H1 (cell line): Measurements from ENCODE around the gene YWHAG. TPM values are rescaled to one million over a fixed set of nuclear protein-coding genes. Genes with fewer than 3 reads are reported as not detected.

Source experiments
- BCL11A ChIP-seq, 2 experiments: IDR thresholded peaks; one replicate each; pipeline ENCODE4 v1.6.1; 2011; ENCODE audit warnings: low read depth in 2 of 2, low read length in 2 of 2, mild to moderate bottlenecking in 2 of 2
- CEBPB ChIP-seq: IDR thresholded peaks from 2 replicates; pipeline ENCODE4 v1.6.1; 2012; ENCODE audit warnings: low read depth, low read length
- JUN ChIP-seq: IDR thresholded peaks from 2 replicates; pipeline ENCODE4 v1.6.1; 2011; ENCODE audit warnings: low read depth, mild to moderate bottlenecking, improper control_type of control experiment, low read length
- MAFK ChIP-seq: IDR thresholded peaks from 2 replicates; pipeline ENCODE4 v1.6.1; 2012; ENCODE audit warnings: low read depth, mild to moderate bottlenecking, improper control_type of control experiment, low read length
- POLR2AphosphoS5 ChIP-seq: IDR thresholded peaks from 2 replicates; pipeline ENCODE4 v1.6.1; 2011; ENCODE audit warnings: low read depth, low read length
- POU5F1 ChIP-seq: IDR thresholded peaks from 2 replicates; pipeline ENCODE4 v1.6.1; 2011; ENCODE audit warnings: low read depth, mild to moderate bottlenecking, low read length, moderate library complexity
- RXRA ChIP-seq: IDR thresholded peaks from 2 replicates; pipeline ENCODE4 v1.6.1; 2011; ENCODE audit warnings: low read depth, mild to moderate bottlenecking, low read length, moderate library complexity; ENCODE audit not compliant: insufficient read depth
- SP1 ChIP-seq: IDR thresholded peaks from 2 replicates; pipeline ENCODE4 v1.6.1; 2011; ENCODE audit warnings: low read depth, low read length
- SUZ12 ChIP-seq: fragments of 200-600 bp; sonication (generic); IDR thresholded peaks from 2 replicates; pipeline ENCODE4 v1.6.1; 2012; ENCODE audit warnings: mild to moderate bottlenecking, inconsistent platforms, low read length, moderate library complexity, mixed read lengths
- TEAD4 ChIP-seq: IDR thresholded peaks from 2 replicates; pipeline ENCODE4 v1.6.1; 2012; ENCODE audit warnings: low read depth, low read length, inconsistent platforms, mixed read lengths
- polyA plus RNA-seq, 7 experiments: library from polyadenylated mRNA; depleted of rRNA in 3 of 7; stranded (reverse) in 5 of 7; unstranded in 2 of 7; fragments of >200 nt in 5 of 7; fragments of 200-250 nt in 2 of 7; gene quantifications; 1 replicate in 5 of 7; 2 replicates in 1 of 7; 4 replicates in 1 of 7; pipeline versions ENCODE4 v1.2.1 to v1.2.3, GENCODE V29; 2011 to 2013; ENCODE audit warnings: missing spikeins in 2 of 7, mixed read lengths in 2 of 7
- total RNA-seq: library from RNA; stranded (reverse); fragmentation: NEBNext Ultra II Directional; extraction: Animal tissue kit (Norgen Biotek cat#: 25700); gene quantifications from 2 replicates; pipeline ENCODE4 v1.2.1, GENCODE V29; 2021
- TF ChIP-seq, protein P1 (sequence below): fragments of 300-600 bp; sonication (generic); IDR thresholded peaks from 2 replicates; pipeline ENCODE4 v1.7.1; 2012; ENCODE audit warnings: low read length, moderate library complexity, mild to moderate bottlenecking, inconsistent platforms; ENCODE audit not compliant: insufficient replicate concordance

The YWHAG gene
- total and polyA plus RNA-seq, 2 of the 8 experiments (the other 6 are each of a cell fraction or from before 2014, with no cell fraction given), result 57.2 to 241 TPM

DNA sequence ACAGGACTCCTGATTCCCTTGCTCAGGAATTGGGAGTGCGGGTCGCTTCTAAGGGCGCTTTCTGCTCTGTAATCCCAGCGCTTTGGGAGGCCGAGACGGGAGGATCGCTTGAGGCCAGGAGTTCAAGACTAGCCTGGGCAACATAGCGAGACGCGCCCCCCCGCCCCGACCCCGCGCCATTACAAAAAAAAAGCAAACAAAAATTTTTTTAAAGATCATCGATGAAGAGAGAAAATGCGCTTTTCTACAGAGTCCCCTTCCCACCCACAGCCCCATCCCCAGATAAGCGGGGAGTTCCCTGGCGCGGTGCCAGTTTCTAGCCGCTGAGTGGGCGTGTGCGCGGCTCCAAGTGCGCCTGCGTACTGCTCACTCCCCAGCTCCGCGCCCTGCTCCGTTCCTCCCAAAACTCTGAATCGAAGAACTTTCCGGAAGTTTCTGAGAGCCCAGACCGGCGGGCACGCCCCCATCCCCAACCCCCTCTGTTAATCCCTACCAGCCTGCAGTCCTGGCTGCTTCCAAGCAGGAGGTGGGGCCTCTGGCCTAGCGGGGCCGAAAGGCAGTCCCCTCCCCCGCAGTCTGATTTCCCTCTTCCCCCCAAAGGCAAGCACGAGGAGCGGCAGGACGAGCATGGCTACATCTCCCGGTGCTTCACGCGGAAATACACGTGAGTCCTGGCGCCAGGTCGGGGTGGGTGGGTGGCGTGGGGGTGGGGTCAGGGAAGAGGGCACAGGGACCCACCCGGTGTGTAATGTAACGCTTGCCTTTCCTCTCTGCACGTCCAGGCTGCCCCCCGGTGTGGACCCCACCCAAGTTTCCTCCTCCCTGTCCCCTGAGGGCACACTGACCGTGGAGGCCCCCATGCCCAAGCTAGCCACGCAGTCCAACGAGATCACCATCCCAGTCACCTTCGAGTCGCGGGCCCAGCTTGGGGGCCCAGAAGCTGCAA is 55.3 kb downstream of the YWHAG start (continued):
- TF ChIP-seq, protein P1, sequence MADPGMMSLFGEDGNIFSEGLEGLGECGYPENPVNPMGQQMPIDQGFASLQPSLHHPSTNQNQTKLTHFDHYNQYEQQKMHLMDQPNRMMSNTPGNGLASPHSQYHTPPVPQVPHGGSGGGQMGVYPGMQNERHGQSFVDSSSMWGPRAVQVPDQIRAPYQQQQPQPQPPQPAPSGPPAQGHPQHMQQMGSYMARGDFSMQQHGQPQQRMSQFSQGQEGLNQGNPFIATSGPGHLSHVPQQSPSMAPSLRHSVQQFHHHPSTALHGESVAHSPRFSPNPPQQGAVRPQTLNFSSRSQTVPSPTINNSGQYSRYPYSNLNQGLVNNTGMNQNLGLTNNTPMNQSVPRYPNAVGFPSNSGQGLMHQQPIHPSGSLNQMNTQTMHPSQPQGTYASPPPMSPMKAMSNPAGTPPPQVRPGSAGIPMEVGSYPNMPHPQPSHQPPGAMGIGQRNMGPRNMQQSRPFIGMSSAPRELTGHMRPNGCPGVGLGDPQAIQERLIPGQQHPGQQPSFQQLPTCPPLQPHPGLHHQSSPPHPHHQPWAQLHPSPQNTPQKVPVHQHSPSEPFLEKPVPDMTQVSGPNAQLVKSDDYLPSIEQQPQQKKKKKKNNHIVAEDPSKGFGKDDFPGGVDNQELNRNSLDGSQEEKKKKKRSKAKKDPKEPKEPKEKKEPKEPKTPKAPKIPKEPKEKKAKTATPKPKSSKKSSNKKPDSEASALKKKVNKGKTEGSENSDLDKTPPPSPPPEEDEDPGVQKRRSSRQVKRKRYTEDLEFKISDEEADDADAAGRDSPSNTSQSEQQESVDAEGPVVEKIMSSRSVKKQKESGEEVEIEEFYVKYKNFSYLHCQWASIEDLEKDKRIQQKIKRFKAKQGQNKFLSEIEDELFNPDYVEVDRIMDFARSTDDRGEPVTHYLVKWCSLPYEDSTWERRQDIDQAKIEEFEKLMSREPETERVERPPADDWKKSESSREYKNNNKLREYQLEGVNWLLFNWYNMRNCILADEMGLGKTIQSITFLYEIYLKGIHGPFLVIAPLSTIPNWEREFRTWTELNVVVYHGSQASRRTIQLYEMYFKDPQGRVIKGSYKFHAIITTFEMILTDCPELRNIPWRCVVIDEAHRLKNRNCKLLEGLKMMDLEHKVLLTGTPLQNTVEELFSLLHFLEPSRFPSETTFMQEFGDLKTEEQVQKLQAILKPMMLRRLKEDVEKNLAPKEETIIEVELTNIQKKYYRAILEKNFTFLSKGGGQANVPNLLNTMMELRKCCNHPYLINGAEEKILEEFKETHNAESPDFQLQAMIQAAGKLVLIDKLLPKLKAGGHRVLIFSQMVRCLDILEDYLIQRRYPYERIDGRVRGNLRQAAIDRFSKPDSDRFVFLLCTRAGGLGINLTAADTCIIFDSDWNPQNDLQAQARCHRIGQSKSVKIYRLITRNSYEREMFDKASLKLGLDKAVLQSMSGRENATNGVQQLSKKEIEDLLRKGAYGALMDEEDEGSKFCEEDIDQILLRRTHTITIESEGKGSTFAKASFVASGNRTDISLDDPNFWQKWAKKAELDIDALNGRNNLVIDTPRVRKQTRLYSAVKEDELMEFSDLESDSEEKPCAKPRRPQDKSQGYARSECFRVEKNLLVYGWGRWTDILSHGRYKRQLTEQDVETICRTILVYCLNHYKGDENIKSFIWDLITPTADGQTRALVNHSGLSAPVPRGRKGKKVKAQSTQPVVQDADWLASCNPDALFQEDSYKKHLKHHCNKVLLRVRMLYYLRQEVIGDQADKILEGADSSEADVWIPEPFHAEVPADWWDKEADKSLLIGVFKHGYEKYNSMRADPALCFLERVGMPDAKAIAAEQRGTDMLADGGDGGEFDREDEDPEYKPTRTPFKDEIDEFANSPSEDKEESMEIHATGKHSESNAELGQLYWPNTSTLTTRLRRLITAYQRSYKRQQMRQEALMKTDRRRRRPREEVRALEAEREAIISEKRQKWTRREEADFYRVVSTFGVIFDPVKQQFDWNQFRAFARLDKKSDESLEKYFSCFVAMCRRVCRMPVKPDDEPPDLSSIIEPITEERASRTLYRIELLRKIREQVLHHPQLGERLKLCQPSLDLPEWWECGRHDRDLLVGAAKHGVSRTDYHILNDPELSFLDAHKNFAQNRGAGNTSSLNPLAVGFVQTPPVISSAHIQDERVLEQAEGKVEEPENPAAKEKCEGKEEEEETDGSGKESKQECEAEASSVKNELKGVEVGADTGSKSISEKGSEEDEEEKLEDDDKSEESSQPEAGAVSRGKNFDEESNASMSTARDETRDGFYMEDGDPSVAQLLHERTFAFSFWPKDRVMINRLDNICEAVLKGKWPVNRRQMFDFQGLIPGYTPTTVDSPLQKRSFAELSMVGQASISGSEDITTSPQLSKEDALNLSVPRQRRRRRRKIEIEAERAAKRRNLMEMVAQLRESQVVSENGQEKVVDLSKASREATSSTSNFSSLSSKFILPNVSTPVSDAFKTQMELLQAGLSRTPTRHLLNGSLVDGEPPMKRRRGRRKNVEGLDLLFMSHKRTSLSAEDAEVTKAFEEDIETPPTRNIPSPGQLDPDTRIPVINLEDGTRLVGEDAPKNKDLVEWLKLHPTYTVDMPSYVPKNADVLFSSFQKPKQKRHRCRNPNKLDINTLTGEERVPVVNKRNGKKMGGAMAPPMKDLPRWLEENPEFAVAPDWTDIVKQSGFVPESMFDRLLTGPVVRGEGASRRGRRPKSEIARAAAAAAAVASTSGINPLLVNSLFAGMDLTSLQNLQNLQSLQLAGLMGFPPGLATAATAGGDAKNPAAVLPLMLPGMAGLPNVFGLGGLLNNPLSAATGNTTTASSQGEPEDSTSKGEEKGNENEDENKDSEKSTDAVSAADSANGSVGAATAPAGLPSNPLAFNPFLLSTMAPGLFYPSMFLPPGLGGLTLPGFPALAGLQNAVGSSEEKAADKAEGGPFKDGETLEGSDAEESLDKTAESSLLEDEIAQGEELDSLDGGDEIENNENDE, result no peak
- TF ChIP-seq JUN (no peak), RXRA (no peak), POU5F1 (no peak), SUZ12 (no peak), SP1 (peak; percentile 93), POLR2AphosphoS5 (peak; percentile 46; the same call in 1 of the 2 replicates), BCL11A (IDR thresholded peaks at IDR 0.05; ENCODE audit: low read depth in 2 of 2, low read length in 2 of 2) (no peak), CEBPB (no peak), MAFK (no peak), TEAD4 (no peak)
